Esophagus muscularis mucosa (tissue), 4 donors: ENCODE measurements around the gene C1orf174.
A peak's percentile ranks its signal among the peaks of the same experiment; 100 is the strongest.

Experiments used
- CTCF ChIP-seq, 3 experiments: fragments of 200-600 bp in 2 of 3; fragments of 450-650 bp in 1 of 3; sonication (generic) in 2 of 3; IDR thresholded peaks; one replicate each; pipeline ENCODE4 v1.5.1; 2017 to 2019; ENCODE audit warnings: antibody characterized with exemption in 3 of 3, mild to moderate bottlenecking in 2 of 3, moderate library complexity in 1 of 3
- EP300 ChIP-seq: sonication (generic); formaldehyde crosslinking; IDR thresholded peaks from one replicate; pipeline ENCODE4 v1.6.1; 2017; ENCODE audit warnings: antibody characterized with exemption
- POLR2A ChIP-seq: fragments of 450-650 bp; IDR thresholded peaks from one replicate; pipeline ENCODE4 v1.6.1; 2017; ENCODE audit warnings: antibody characterized with exemption, moderate library complexity, mild to moderate bottlenecking, low read depth
- POLR2AphosphoS5 ChIP-seq, 2 donors: sonication (generic); formaldehyde crosslinking; IDR thresholded peaks; one replicate each; pipeline ENCODE4 v1.6.1; 2017; ENCODE audit warnings: antibody characterized with exemption in 2 of 2

DNA sequence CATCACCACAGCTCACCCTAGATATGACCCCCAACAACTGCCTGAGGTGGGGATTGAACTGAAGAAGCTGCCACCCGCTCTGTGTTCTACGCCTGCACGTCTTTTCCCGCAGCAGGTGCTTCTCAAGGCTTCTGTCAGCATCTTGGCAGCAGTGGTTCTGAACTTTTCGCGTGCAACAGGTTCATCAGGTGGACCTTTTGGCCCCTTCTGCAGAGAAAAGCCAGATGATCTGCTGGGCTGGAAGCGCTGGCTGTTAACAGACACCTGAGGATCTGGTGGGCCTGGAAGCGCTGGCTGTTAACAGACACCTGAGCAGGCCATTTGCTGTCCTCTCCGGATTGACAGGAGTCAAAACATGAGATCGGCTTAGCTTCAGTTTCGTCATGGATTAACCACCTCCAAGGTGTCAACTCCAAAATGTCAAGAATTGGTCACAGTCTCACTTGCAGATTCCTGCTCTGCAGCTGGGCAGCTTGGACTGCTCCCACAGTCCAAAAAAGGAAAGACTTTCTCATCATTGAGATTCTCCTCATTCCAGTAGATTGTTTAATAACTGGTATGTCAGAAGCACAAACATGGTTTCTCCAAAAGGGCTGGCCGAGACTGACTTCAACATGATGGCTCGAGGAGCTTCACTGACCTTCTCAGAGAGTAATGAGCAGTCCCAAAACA is 4.7 kb downstream of the C1orf174 start:
- TF ChIP-seq CTCF (IDR thresholded peaks at IDR 0.05), result no peak
- no peak for TF ChIP-seq POLR2A
- no peak for TF ChIP-seq EP300
- TF ChIP-seq POLR2AphosphoS5 (IDR thresholded peaks at IDR 0.05), result peak in 1 of 2 donors; percentile 31
